Colon (tissue), 2 donors: ENCODE results near the gene CCDC91.
"Not testable (repeated sequence)": the region's sequence is repeated elsewhere in the genome, so short reads cannot be mapped to it uniquely, and the experiment has no call there.

Experiments used
- FAIRE-seq: peaks from 2 replicates; lab custom pipeline; 2012; peaks lifted over from hg19 to GRCh38; lab: Jason Lieb, UNC
- donor health status: control.
- donor health status: control.

Gene CCDC91

GRCh38 chr12:28374556-28374955 is 184.3 kb downstream of the CCDC91 start:
- FAIRE-seq, result no peak

GRCh38 chr12:28378736-28379135 is 188.5 kb downstream of the CCDC91 start:
- no peak for FAIRE-seq

- FAIRE-seq, result not testable (repeated sequence)
Measured at GRCh38 chr12:28379779-28380178, 189.5 kb downstream of the CCDC91 start.

- FAIRE-seq, result no peak
Measured at GRCh38 chr12:28383368-28383767, 193.1 kb downstream of the CCDC91 start.

GRCh38 chr12:28388879-28389278 is 198.6 kb downstream of the CCDC91 start:
- no peak for FAIRE-seq

- no peak for FAIRE-seq
Measured at GRCh38 chr12:28390206-28390605, 199.9 kb downstream of the CCDC91 start.

- no peak for FAIRE-seq
Measured at GRCh38 chr12:28390761-28391385, 200.6 kb downstream of the CCDC91 start.

GRCh38 chr12:28409892-28410291 is 219.6 kb downstream of the CCDC91 start:
- no peak for FAIRE-seq

GRCh38 chr12:28413460-28414109 is 223.3 kb downstream of the CCDC91 start:
- peak; percentile 49 for FAIRE-seq

GRCh38 chr12:28415755-28416154 is 225.5 kb downstream of the CCDC91 start:
- no peak for FAIRE-seq

GRCh38 chr12:28421374-28421773 is 231.1 kb downstream of the CCDC91 start:
- FAIRE-seq, result no peak

- no peak for FAIRE-seq
Measured at GRCh38 chr12:28424965-28425364, 234.7 kb downstream of the CCDC91 start.

- no peak for FAIRE-seq
Measured at GRCh38 chr12:28425526-28425925, 235.3 kb downstream of the CCDC91 start.

- no peak for FAIRE-seq
Measured at GRCh38 chr12:28427046-28427445, 236.8 kb downstream of the CCDC91 start.

GRCh38 chr12:28440081-28440608 is 249.9 kb downstream of the CCDC91 start:
- FAIRE-seq, result no peak

- FAIRE-seq, result no peak
Measured at GRCh38 chr12:28442101-28442500, 251.8 kb downstream of the CCDC91 start.

GRCh38 chr12:28443337-28443736 is 253.1 kb downstream of the CCDC91 start:
- no peak for FAIRE-seq

GRCh38 chr12:28446031-28446430 is 255.8 kb downstream of the CCDC91 start:
- FAIRE-seq, result no peak

GRCh38 chr12:28453686-28454085 is 263.4 kb downstream of the CCDC91 start:
- FAIRE-seq, result no peak

- no peak for FAIRE-seq
Measured at GRCh38 chr12:28456934-28457710, 266.9 kb downstream of the CCDC91 start.

- FAIRE-seq, result no peak
Measured at GRCh38 chr12:28457785-28458184, 267.5 kb downstream of the CCDC91 start.

- no peak for FAIRE-seq
Measured at GRCh38 chr12:28459481-28459880, 269.2 kb downstream of the CCDC91 start.
